Activated T-helper 1 cell treated with anti-CD3 and anti-CD28 coated beads, Interleukin-12 subunit alpha, Interleukin-12 subunit beta, Interleukin-2, Interleukin-4 antibody, amounts not matched to agents 30 ng/mL and 10 ng/mL and 1 ng/mL, durations not matched to agents 14 hours and 24 hours and 36 hours (primary cell): ENCODE data around the gene VASP. TPM values are rescaled to one million over a fixed set of nuclear protein-coding genes. Genes with fewer than 3 reads are reported as not detected.

Source experiments
- DNase-seq: peaks from one replicate; pipeline ENCODE4 v3.0.0; 2021; ENCODE audit warnings: low spot score
- H3K27ac Mint-ChIP-seq: one replicate; pipeline ENCODE4 v1.8.0; 2021; ENCODE audit warnings: mild to moderate bottlenecking, mixed read lengths
- H3K27me3 Mint-ChIP-seq: one replicate; pipeline ENCODE4 v1.8.0; 2022; ENCODE audit warnings: mild to moderate bottlenecking, moderate library complexity, mixed read lengths; ENCODE audit not compliant: insufficient read depth
- H3K36me3 Mint-ChIP-seq: one replicate; pipeline ENCODE4 v1.8.0; 2021; ENCODE audit warnings: low read depth, mixed read lengths
- H3K4me1 Mint-ChIP-seq: one replicate; pipeline ENCODE4 v1.8.0; 2021; ENCODE audit warnings: low read depth, mixed read lengths
- H3K4me3 Mint-ChIP-seq: one replicate; pipeline ENCODE4 v1.8.0; 2021; ENCODE audit warnings: mild to moderate bottlenecking, moderate library complexity, mixed read lengths
- H3K9me3 Mint-ChIP-seq: one replicate; pipeline ENCODE4 v1.8.0; 2021; ENCODE audit warnings: mixed read lengths
- intact Hi-C: fragments of 100-400 bp; cut with micrococcal nuclease; formaldehyde crosslinking; loops from one replicate; pipeline ENCODE4 v1.15.1; 2024
- total RNA-seq: library from RNA; stranded (reverse); gene quantifications from 2 replicates; pipeline ENCODE4 v1.2.3, GENCODE V29; 2022

The VASP gene
- total RNA-seq, 1 donor from 2014 or later = 235 TPM

DNA sequence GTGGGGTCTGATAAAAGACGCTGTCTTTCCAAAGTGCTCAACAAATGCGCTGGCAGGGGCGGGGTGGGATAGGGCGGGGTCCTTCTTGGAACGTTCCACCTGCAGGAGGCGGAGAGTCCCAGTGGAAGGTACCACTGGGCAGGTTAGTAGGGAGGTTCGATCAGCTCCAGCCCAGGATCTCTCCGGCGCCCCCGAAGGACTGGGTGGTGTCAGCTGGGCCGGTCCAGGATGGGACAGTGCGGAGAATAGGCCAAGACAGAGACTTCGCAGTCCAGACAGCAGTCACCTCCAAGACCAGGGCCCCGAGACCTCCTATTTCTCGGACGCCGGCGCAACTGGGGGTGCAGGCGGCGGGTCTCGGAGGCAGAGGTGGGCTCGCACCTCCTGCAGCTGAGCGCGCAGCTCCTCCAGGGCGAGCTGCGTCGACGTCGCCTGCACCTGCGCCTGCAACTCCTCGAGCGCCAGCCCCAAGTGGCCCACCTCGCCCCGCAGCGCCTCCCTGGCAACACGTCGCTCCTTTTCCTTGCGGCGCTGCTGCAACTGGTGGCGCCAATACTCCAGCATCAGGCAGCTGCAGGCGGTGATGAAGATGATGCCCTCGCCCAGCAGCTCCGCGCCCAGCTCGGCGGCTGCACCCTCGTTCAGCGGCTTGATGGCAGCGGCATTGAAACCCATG lies 21.6 kb downstream of the VASP start:
- Mint-ChIP-seq H3K4me1 (peaks cover 6% of the 10 kb centered on the region), H3K27ac (no peak overlapping the region), H3K4me3 (no peak overlapping the region), H3K27me3 (no peaks in the 10 kb centered on the region), H3K36me3 (peaks cover 39% of the 10 kb centered on the region), H3K9me3 (no peaks in the 10 kb centered on the region)
- intact Hi-C loops = no loop called here
- no peak for DNase-seq

GRCh38 chr19:45529420-45529785 lies 22.1 kb downstream of the VASP start:
- Mint-ChIP-seq H3K4me1 (peaks cover 4% of the 10 kb centered on the region), H3K36me3 (peaks cover 35% of the 10 kb centered on the region), H3K27ac (no peak overlapping the region), H3K4me3 (no peak overlapping the region), H3K27me3 (no peaks in the 10 kb centered on the region), H3K9me3 (no peaks in the 10 kb centered on the region)
- DNase-seq = no peak
- intact Hi-C loops = no loop called here

DNA sequence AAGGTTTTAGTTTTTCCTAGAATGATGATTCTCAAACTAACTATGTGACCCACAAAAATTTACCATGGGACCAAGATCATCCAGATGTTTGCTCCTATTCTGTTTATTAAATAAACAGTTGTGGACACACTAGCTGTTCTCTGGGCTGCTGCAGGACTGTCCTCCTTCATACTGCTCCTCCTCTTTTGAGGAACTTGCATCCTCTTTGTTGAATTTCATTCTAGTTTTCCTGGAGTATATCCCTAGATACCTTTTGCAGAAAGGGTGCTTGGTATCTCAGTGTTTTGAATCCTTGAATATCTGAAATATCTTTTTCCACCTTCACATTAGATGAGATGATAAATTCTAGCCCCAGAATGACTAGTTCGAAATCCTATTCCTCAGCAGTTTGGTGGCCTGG lies 24.1 kb downstream of the VASP start:
- Mint-ChIP-seq H3K4me3 (no peak overlapping the region), H3K4me1 (peaks cover 4% of the 10 kb centered on the region), H3K27me3 (no peaks in the 10 kb centered on the region), H3K27ac (no peak overlapping the region), H3K36me3 (peaks cover 30% of the 10 kb centered on the region), H3K9me3 (no peaks in the 10 kb centered on the region)
- no peak for DNase-seq
- intact Hi-C loops = no loop called here

- no peak overlapping the region for H3K27ac Mint-ChIP-seq
- peaks cover 7% of the 10 kb centered on the region for H3K4me1 Mint-ChIP-seq
- intact Hi-C loops = no loop called here
- no peak for DNase-seq
- H3K27me3 Mint-ChIP-seq = no peaks in the 10 kb centered on the region
- no peaks in the 10 kb centered on the region for H3K36me3 Mint-ChIP-seq
- no peak overlapping the region for H3K4me3 Mint-ChIP-seq
- H3K9me3 Mint-ChIP-seq = peaks cover 11% of the 10 kb centered on the region
Measured at GRCh38 chr19:45539459-45539858, 32.2 kb downstream of the VASP start.

DNA sequence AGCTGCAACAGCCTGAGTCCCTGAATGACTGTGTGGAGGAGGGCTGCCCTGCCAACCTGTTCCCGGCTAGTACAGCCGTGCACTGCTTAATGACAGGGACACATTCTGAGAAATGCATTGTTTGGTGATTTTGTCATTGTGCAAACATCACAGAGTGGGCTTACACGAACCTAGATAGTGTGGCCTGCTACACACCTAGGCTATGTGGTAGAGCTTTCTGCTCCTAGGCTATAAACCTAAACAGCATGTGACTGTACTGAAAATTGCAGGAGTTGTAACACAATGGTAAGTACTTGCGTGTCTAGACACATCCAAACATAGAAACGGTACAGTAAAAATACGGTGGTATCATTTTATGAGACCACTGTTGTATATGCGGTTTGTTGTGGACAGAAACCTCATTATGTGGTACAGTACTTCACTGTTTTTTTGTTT lies 35.0 kb downstream of the VASP start:
- no peak for DNase-seq
- intact Hi-C loops = no loop called here
- Mint-ChIP-seq H3K4me3 (no peak overlapping the region), H3K27me3 (no peaks in the 10 kb centered on the region), H3K36me3 (no peaks in the 10 kb centered on the region), H3K9me3 (peaks cover 11% of the 10 kb centered on the region), H3K27ac (no peak overlapping the region), H3K4me1 (peaks cover 7% of the 10 kb centered on the region)

DNA sequence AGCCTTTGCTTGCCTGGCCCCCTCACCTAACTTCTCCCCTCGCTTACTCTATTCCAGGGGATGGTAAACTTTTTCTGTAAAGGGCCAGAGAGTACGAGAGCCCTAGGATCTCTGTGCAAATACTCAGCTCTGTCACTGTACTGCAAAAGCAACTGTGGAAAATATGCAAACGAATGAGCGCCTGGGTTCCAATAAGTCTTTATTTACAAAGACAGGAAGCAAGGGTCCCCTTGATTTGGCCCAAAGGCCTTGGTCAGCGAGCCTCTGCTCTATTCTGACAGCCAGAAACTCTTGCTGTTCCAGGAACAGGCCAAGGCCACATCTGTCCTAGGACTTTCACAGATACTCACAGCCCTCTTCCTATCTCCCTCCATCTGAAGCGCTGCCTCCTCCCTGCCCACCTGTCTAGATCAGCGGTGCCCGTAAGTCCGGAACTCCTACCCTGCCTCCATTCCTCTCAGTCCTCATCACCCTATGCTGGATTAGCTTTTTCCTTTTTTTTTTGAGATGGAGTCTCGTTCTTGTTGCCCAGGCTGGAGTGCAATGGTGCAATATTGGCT lies 40.0 kb downstream of the VASP start:
- DNase-seq = no peak
- peaks cover 7% of the 10 kb centered on the region for H3K4me1 Mint-ChIP-seq

DNA sequence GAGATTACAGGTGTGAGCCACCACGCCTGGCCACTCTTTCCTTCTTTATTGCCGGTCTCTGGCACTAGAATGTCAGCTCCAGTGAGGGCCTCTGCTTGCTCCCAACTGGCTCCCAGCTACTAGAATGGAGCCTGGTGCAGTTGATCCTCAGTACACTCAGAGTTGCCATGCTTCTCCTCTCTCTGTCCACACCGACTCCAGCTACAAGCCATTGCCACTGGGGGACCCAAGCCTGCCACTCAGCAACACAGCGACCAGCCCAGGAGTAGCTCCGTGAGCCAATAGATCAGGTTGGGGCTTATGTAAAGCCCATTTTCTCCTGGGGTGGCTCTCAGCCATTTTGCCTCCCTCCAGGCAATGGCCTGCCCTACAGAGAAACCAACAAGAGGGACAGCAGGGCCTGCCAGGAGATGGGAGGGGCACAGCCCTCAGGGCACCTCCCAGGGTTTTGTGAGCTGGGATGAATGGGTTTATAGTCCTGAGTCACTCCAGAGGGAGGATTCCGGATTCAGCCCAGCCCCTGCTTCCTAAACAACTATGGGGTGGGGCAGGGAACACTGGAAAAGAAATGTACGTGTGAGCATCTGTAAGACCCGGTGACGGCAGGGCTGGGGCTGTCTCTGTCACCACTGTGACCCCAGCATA lies 40.8 kb downstream of the VASP start:
- intact Hi-C loops = no loop called here
- Mint-ChIP-seq H3K4me1 (peaks cover 7% of the 10 kb centered on the region), H3K9me3 (no peaks in the 10 kb centered on the region), H3K36me3 (peaks cover 3% of the 10 kb centered on the region), H3K27me3 (no peaks in the 10 kb centered on the region), H3K27ac (no peak overlapping the region), H3K4me3 (no peak overlapping the region)
- DNase-seq = no peak

More for the DNA sequence above, 40.0 kb downstream of the VASP start:
- H3K36me3 Mint-ChIP-seq = no peaks in the 10 kb centered on the region
- no peaks in the 10 kb centered on the region for H3K27me3 Mint-ChIP-seq
- intact Hi-C loops = no loop called here
- no peaks in the 10 kb centered on the region for H3K9me3 Mint-ChIP-seq
- no peak overlapping the region for H3K4me3 Mint-ChIP-seq
- no peak overlapping the region for H3K27ac Mint-ChIP-seq

- Mint-ChIP-seq H3K4me1 (no peaks in the 10 kb centered on the region), H3K27me3 (no peaks in the 10 kb centered on the region), H3K27ac (no peak overlapping the region), H3K9me3 (no peaks in the 10 kb centered on the region), H3K36me3 (peaks cover 4% of the 10 kb centered on the region), H3K4me3 (no peak overlapping the region)
- no peak for DNase-seq
- intact Hi-C loops = no loop called here
Measured at GRCh38 chr19:45553464-45553863, 46.2 kb downstream of the VASP start.

- no peaks in the 10 kb centered on the region for H3K9me3 Mint-ChIP-seq
- no peaks in the 10 kb centered on the region for H3K27me3 Mint-ChIP-seq
- no peak overlapping the region for H3K4me3 Mint-ChIP-seq
- no peak for DNase-seq
- H3K4me1 Mint-ChIP-seq = no peaks in the 10 kb centered on the region
- intact Hi-C loops = no loop called here
- H3K36me3 Mint-ChIP-seq = peaks cover 4% of the 10 kb centered on the region
- no peak overlapping the region for H3K27ac Mint-ChIP-seq
Measured at GRCh38 chr19:45554481-45554880, 47.2 kb downstream of the VASP start.

DNA sequence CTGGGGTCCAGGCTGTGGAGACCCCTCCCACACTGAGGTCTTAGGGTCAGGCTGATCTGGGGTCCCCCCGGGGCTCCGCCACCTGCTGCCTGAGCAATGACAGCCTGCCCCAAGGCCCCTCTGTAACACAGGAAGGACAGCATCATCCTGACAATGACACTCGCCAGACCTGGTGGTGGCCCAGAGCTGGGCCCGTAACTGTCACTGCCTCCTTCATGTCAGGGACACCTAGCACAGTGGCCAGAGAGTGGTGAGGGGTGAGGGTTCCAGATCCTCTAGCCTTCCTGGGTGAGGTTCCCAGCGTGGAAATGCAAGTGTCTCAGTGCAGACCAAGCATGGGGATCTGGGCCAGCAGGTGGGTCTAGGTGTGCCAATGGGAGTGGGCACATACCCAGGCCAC lies 49.6 kb downstream of the VASP start:
- H3K27ac Mint-ChIP-seq = no peak overlapping the region
- H3K36me3 Mint-ChIP-seq = peaks cover 7% of the 10 kb centered on the region
- H3K9me3 Mint-ChIP-seq = no peaks in the 10 kb centered on the region

DNA sequence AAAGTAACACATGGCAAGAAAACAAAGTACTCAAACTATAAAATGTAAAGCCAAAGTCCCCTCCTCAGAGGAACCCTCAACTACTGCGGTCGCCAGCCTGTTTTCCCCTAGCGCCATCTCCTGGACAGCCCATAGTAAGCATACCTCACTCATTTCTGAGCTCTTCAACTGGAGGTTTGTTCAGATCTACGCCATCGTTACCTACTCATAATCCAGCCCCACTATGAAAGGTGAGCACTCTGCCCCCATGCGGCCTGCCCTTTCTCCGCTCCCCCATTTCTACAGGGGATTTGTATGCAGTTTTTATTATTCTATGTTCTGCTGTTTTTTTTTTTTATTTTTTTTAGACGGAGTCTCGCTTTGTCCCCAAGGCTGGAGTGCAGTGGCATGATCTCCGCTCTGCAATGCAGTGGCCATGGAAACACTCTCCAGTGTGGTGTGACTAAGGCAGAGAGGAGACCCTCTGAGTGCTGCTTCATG lies 51.2 kb downstream of the VASP start:
- peaks cover 10% of the 10 kb centered on the region for H3K4me1 Mint-ChIP-seq
- H3K36me3 Mint-ChIP-seq = peaks cover 3% of the 10 kb centered on the region
- H3K27me3 Mint-ChIP-seq = no peaks in the 10 kb centered on the region
- intact Hi-C loops = loop anchor here (1.0 kb wide), 2 partner anchors 35 to 65 kb away; no protein-coding TSS in a partner anchor
- no peaks in the 10 kb centered on the region for H3K9me3 Mint-ChIP-seq
- no peak overlapping the region for H3K27ac Mint-ChIP-seq
- peak; percentile 57 for DNase-seq
- no peak overlapping the region for H3K4me3 Mint-ChIP-seq

More for the DNA sequence above, 49.6 kb downstream of the VASP start:
- DNase-seq = no peak
- Mint-ChIP-seq H3K27me3 (no peaks in the 10 kb centered on the region), H3K4me3 (no peak overlapping the region), H3K4me1 (peaks cover 4% of the 10 kb centered on the region)
- intact Hi-C loops = no loop called here

DNA sequence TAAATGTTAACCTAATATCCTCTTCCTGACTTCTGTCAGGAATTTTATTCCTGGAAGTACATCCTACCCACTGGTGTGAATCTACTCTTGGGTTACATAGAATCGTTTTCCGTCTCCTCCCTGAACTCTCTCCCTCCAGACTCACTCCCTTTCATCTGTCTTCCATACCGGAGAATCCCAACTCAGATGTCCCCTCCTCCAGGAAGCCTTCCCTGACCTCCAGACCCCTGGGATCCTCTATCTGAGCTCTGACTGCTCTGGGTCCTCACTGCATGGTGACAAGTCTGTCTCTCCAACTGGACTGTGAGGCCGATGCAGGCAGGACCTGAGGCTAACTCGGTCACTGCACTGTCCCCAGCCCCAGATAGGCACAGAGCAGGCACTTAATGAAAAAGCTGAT lies 52.8 kb downstream of the VASP start:
- intact Hi-C loops = no loop called here
- Mint-ChIP-seq H3K4me1 (peaks cover 10% of the 10 kb centered on the region), H3K36me3 (peaks cover 3% of the 10 kb centered on the region), H3K27ac (peak overlapping the region; percentile 63), H3K9me3 (no peaks in the 10 kb centered on the region), H3K4me3 (no peak overlapping the region), H3K27me3 (no peaks in the 10 kb centered on the region)
- DNase-seq = no peak

GRCh38 chr19:45560686-45561085 lies 53.4 kb downstream of the VASP start:
- H3K27me3 Mint-ChIP-seq = no peaks in the 10 kb centered on the region
- intact Hi-C loops = no loop called here
- H3K27ac Mint-ChIP-seq = no peak overlapping the region
- no peak overlapping the region for H3K4me3 Mint-ChIP-seq
- no peak for DNase-seq
- H3K36me3 Mint-ChIP-seq = peaks cover 3% of the 10 kb centered on the region
- peaks cover 10% of the 10 kb centered on the region for H3K4me1 Mint-ChIP-seq
- H3K9me3 Mint-ChIP-seq = no peaks in the 10 kb centered on the region
